Measurements from ENCODE around the gene PKM. TPM values are rescaled to one million over a fixed set of nuclear protein-coding genes. Genes with fewer than 3 reads are reported as not detected.

Gene PKM
- total and polyA plus RNA-seq, 7 donors = 135 to 582 (median 210) TPM

GRCh38 chr15:72227720-72228119 is 3.3 kb downstream of the PKM start:
- Histone ChIP-seq H3K4me3 (no peak overlapping the region), H3K36me3 (no peaks in the 10 kb centered on the region), H3K27me3 (no peaks in the 10 kb centered on the region), H3K4me1 (peaks cover 0 to 59% (median 49%) of the 10 kb centered on the region in 4 donors), H3K9me3 (no peaks in the 10 kb centered on the region), H3K27ac (peak overlapping the region; percentile 92 to 99 (median 96))
- WGBS, 2 donors = 58 to 75% methylated on average over 4 of the region's 4 CpGs
- no peak for DNase-seq
- intact Hi-C loops (cut with DNase I) = no loop called here
- no peak for TF ChIP-seq POLR2AphosphoS5 (IDR thresholded peaks at IDR 0.05)
- no peak for TF ChIP-seq POLR2A (IDR thresholded peaks at IDR 0.05)
- no peak for TF ChIP-seq EP300 (IDR thresholded peaks at IDR 0.05)
- TF ChIP-seq, protein P1, sequence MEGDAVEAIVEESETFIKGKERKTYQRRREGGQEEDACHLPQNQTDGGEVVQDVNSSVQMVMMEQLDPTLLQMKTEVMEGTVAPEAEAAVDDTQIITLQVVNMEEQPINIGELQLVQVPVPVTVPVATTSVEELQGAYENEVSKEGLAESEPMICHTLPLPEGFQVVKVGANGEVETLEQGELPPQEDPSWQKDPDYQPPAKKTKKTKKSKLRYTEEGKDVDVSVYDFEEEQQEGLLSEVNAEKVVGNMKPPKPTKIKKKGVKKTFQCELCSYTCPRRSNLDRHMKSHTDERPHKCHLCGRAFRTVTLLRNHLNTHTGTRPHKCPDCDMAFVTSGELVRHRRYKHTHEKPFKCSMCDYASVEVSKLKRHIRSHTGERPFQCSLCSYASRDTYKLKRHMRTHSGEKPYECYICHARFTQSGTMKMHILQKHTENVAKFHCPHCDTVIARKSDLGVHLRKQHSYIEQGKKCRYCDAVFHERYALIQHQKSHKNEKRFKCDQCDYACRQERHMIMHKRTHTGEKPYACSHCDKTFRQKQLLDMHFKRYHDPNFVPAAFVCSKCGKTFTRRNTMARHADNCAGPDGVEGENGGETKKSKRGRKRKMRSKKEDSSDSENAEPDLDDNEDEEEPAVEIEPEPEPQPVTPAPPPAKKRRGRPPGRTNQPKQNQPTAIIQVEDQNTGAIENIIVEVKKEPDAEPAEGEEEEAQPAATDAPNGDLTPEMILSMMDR (IDR thresholded peaks at IDR 0.05) = no peak

GRCh38 chr15:72227192-72227586 is 3.8 kb downstream of the PKM start:
- Histone ChIP-seq H3K9me3 (no peaks in the 10 kb centered on the region), H3K27ac (peak overlapping the region; percentile 67 to 99 (median 96)), H3K36me3 (no peaks in the 10 kb centered on the region), H3K27me3 (no peaks in the 10 kb centered on the region), H3K4me1 (peaks cover 0 to 59% (median 50%) of the 10 kb centered on the region in 4 donors), H3K4me3 (no peak overlapping the region)
- DNase-seq = no peak
- TF ChIP-seq POLR2A (IDR thresholded peaks at IDR 0.05) (no peak), POLR2AphosphoS5 (IDR thresholded peaks at IDR 0.05) (peak in 1 of 4 donors; percentile 50)
- intact Hi-C loops (cut with DNase I) = no loop called here
- 17 to 38% methylated on average over 8 of the region's 8 CpGs for WGBS, 2 donors

DNA sequence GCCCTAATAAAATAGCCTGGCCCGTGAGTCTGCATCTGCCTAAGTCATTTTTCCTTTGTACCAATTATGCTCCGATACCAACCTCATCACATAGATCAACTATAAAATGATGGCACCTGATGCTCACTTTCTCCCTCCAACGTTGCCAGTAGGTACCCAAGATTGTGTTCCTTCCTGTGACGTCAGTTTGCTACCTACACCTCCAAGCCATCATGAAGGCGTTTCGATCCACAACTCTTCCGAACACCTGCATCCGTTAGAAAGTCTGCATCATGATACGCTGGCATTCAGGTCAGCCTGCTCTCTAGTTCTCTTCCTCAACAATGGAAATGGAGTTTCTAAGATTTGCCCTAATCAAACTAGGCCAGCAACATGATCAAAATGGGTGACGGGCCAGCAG is 7.7 kb downstream of the PKM start:
- TF ChIP-seq POLR2AphosphoS5 (IDR thresholded peaks at IDR 0.05) (no peak), POLR2A (IDR thresholded peaks at IDR 0.05) (no peak)
- TF ChIP-seq, protein P1 (IDR thresholded peaks at IDR 0.05) = no peak
- H3K4me1 ChIP-seq = peaks cover 0 to 47% (median 36%) of the 10 kb centered on the region in 4 donors

DNA sequence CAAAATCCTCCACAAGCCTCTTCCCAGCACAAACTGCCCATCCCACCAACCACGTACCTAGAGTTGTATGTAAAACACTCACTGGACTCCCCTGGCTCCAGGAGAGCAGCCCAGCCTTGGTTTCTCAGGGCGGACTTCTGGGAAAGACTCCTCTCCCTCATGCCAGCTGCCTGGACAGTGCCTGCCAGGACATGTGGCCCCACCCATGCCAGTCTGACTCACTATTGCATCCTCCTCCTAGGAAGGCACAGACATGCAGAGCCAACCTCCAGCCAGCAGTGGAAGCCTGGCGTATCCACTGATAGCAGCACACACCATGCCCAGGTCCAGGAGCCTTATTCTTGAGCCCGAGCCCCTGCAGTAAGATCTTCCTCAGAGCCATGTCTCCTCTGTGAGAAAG is 8.6 kb downstream of the PKM start:
- Histone ChIP-seq H3K36me3 (peaks cover 2 to 18% (median 13%) of the 10 kb centered on the region in 4 donors), H3K4me3 (no peak overlapping the region), H3K27ac (peak overlapping the region; percentile 40 to 71 (median 66)), H3K27me3 (no peaks in the 10 kb centered on the region), H3K9me3 (no peaks in the 10 kb centered on the region), H3K4me1 (peaks cover 0 to 38% (median 29%) of the 10 kb centered on the region in 4 donors)
- WGBS, 2 donors = 79 to 87% methylated on average over 4 of the region's 4 CpGs
- TF ChIP-seq POLR2AphosphoS5 (IDR thresholded peaks at IDR 0.05) (peak in 1 of 4 donors; percentile 16), EP300 (IDR thresholded peaks at IDR 0.05) (no peak)
- intact Hi-C loops (cut with DNase I) = no loop called here
- DNase-seq = peak; percentile 77

More for the DNA sequence above, 7.7 kb downstream of the PKM start:
- H3K4me3 ChIP-seq = no peak overlapping the region
- no peaks in the 10 kb centered on the region for H3K9me3 ChIP-seq
- peak overlapping the region in 2 of 4 donors; percentile 66 to 71 for H3K27ac ChIP-seq
- intact Hi-C loops (cut with DNase I) = no loop called here
- DNase-seq = no peak
- H3K27me3 ChIP-seq = no peaks in the 10 kb centered on the region
- H3K36me3 ChIP-seq = peaks cover 0 to 9% (median 5%) of the 10 kb centered on the region in 4 donors
- 91 to 92% methylated on average over 10 of the region's 10 CpGs for WGBS, 2 donors

- Histone ChIP-seq H3K9me3 (no peaks in the 10 kb centered on the region), H3K36me3 (peaks cover 15 to 35% (median 30%) of the 10 kb centered on the region in 4 donors), H3K4me3 (no peak overlapping the region), H3K27ac (no peak overlapping the region), H3K4me1 (peaks cover 0 to 21% (median 13%) of the 10 kb centered on the region in 4 donors), H3K27me3 (no peaks in the 10 kb centered on the region)
- TF ChIP-seq POLR2A (IDR thresholded peaks at IDR 0.05) (no peak), EP300 (IDR thresholded peaks at IDR 0.05) (no peak), POLR2AphosphoS5 (IDR thresholded peaks at IDR 0.05) (no peak)
- TF ChIP-seq, protein P1 (IDR thresholded peaks at IDR 0.05) = no peak
- WGBS, 2 donors = 64 to 90% methylated on average over 1 of the region's 1 CpG
- intact Hi-C loops (cut with DNase I) = no loop called here
- no peak for DNase-seq
Observed at GRCh38 chr15:72220687-72221086, 10.3 kb downstream of the PKM start.

GRCh38 chr15:72217216-72217615 is 13.8 kb downstream of the PKM start:
- no peaks in the 10 kb centered on the region for H3K9me3 ChIP-seq
- peaks cover 22 to 69% (median 46%) of the 10 kb centered on the region in 4 donors for H3K36me3 ChIP-seq
- TF ChIP-seq POLR2A (IDR thresholded peaks at IDR 0.05) (no peak), POLR2AphosphoS5 (IDR thresholded peaks at IDR 0.05) (no peak), EP300 (IDR thresholded peaks at IDR 0.05) (no peak)
- TF ChIP-seq, protein P1 (IDR thresholded peaks at IDR 0.05) = no peak
- DNase-seq = no peak
- intact Hi-C loops (cut with DNase I) = no loop called here
- no peaks in the 10 kb centered on the region for H3K27me3 ChIP-seq
- WGBS, 2 donors = 88 to 92% methylated on average over 4 of the region's 4 CpGs
- H3K27ac ChIP-seq = no peak overlapping the region
- H3K4me1 ChIP-seq = peaks cover 0 to 9% (median 4%) of the 10 kb centered on the region in 4 donors
- no peak overlapping the region for H3K4me3 ChIP-seq

All from sigmoid colon (tissue), 7 donors.